HL-60 (cell line): ENCODE data around the gene SLC3A2.

Experiments used
- POLR2AphosphoS5 ChIP-seq: IDR thresholded peaks from 2 replicates; pipeline ENCODE4 v1.6.1; 2012; ENCODE audit warnings: low read depth
- TF ChIP-seq, protein P1 (sequence below): IDR thresholded peaks from one replicate; pipeline ENCODE4 v1.5.1; 2011; ENCODE audit warnings: low read length, control low read depth, inconsistent platforms; ENCODE audit not compliant: insufficient read depth
- TF ChIP-seq, protein P2 (sequence below): IDR thresholded peaks from 2 replicates; pipeline ENCODE4 v1.6.1; 2012; ENCODE audit warnings: low read depth; ENCODE audit not compliant: insufficient replicate concordance

GRCh38 chr11:62883673-62884072 is 3.0 kb downstream of the SLC3A2 start:
- TF ChIP-seq, protein P1, sequence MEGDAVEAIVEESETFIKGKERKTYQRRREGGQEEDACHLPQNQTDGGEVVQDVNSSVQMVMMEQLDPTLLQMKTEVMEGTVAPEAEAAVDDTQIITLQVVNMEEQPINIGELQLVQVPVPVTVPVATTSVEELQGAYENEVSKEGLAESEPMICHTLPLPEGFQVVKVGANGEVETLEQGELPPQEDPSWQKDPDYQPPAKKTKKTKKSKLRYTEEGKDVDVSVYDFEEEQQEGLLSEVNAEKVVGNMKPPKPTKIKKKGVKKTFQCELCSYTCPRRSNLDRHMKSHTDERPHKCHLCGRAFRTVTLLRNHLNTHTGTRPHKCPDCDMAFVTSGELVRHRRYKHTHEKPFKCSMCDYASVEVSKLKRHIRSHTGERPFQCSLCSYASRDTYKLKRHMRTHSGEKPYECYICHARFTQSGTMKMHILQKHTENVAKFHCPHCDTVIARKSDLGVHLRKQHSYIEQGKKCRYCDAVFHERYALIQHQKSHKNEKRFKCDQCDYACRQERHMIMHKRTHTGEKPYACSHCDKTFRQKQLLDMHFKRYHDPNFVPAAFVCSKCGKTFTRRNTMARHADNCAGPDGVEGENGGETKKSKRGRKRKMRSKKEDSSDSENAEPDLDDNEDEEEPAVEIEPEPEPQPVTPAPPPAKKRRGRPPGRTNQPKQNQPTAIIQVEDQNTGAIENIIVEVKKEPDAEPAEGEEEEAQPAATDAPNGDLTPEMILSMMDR = no peak
- TF ChIP-seq, protein P2, sequence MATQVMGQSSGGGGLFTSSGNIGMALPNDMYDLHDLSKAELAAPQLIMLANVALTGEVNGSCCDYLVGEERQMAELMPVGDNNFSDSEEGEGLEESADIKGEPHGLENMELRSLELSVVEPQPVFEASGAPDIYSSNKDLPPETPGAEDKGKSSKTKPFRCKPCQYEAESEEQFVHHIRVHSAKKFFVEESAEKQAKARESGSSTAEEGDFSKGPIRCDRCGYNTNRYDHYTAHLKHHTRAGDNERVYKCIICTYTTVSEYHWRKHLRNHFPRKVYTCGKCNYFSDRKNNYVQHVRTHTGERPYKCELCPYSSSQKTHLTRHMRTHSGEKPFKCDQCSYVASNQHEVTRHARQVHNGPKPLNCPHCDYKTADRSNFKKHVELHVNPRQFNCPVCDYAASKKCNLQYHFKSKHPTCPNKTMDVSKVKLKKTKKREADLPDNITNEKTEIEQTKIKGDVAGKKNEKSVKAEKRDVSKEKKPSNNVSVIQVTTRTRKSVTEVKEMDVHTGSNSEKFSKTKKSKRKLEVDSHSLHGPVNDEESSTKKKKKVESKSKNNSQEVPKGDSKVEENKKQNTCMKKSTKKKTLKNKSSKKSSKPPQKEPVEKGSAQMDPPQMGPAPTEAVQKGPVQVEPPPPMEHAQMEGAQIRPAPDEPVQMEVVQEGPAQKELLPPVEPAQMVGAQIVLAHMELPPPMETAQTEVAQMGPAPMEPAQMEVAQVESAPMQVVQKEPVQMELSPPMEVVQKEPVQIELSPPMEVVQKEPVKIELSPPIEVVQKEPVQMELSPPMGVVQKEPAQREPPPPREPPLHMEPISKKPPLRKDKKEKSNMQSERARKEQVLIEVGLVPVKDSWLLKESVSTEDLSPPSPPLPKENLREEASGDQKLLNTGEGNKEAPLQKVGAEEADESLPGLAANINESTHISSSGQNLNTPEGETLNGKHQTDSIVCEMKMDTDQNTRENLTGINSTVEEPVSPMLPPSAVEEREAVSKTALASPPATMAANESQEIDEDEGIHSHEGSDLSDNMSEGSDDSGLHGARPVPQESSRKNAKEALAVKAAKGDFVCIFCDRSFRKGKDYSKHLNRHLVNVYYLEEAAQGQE = no peak
- TF ChIP-seq POLR2AphosphoS5 = no peak
